Mesodermal cell (in vitro differentiated cells): ENCODE results near the gene APP.
"Not testable (repeated sequence)": the region's sequence is repeated elsewhere in the genome, so short reads cannot be mapped to it uniquely, and the experiment has no call there.

Experiments
- H3K27ac ChIP-seq: 2 replicates; pipeline ENCODE4 v1.7.0; 2013; ENCODE audit warnings: mild to moderate bottlenecking, low read depth, low read length, moderate library complexity; ENCODE audit not compliant: severe bottlenecking
- H3K36me3 ChIP-seq: 2 replicates; pipeline ENCODE4 v1.7.1; 2013; ENCODE audit warnings: mild to moderate bottlenecking, low read length, moderate library complexity; ENCODE audit not compliant: control insufficient read depth, insufficient read depth
- H3K4me1 ChIP-seq: one replicate; pipeline ENCODE4 v1.7.1; 2013; ENCODE audit warnings: mild to moderate bottlenecking, low read length; ENCODE audit not compliant: insufficient read depth, control insufficient read depth, poor library complexity, severe bottlenecking
- H3K4me3 ChIP-seq: 2 replicates; pipeline ENCODE4 v1.7.0; 2013; ENCODE audit warnings: low read length, control low read depth, mild to moderate bottlenecking; ENCODE audit not compliant: insufficient read depth, poor library complexity, severe bottlenecking; ENCODE audit errors: extremely low read depth
- H3K9me3 ChIP-seq: 2 replicates; pipeline ENCODE4 v1.7.1; 2013; ENCODE audit warnings: mild to moderate bottlenecking, low read length, moderate library complexity; ENCODE audit not compliant: control insufficient read depth
- WGBS, 2 experiments: methylation state at CpG; one replicate each; pipeline ENCODE4 v1.1.5; 2013; ENCODE audit warnings: missing lambda C conversion rate in 2 of 2; ENCODE audit not compliant: insufficient coverage in 2 of 2; 5-methylcytosine and 5-hydroxymethylcytosine counted together

APP gene

GRCh38 chr21:26085127-26085526 is 85.4 kb downstream of the APP start:
- Histone ChIP-seq H3K9me3 (no peaks in the 10 kb centered on the region), H3K4me3 (no peak overlapping the region), H3K36me3 (peaks cover 50% of the 10 kb centered on the region), H3K4me1 (peaks cover 5% of the 10 kb centered on the region), H3K27ac (no peak overlapping the region)
- 100% methylated on average over 1 of the region's 4 CpGs for WGBS, 2 experiments

- Histone ChIP-seq H3K27ac (no peak overlapping the region), H3K9me3 (no peaks in the 10 kb centered on the region), H3K36me3 (peaks cover 42% of the 10 kb centered on the region), H3K4me3 (no peak overlapping the region), H3K4me1 (peaks cover 5% of the 10 kb centered on the region)
- WGBS, 2 experiments = no CpG with 5 or more reads among the region's 2 CpGs
Observed at GRCh38 chr21:26082549-26082948, 88.0 kb downstream of the APP start.

- H3K4me1 ChIP-seq, H3K4me3 ChIP-seq, H3K9me3 ChIP-seq, H3K27ac ChIP-seq: not testable (repeated sequence)
- peaks cover 33% of the 10 kb centered on the region for H3K36me3 ChIP-seq
- WGBS, 2 experiments = 29% methylated on average over 1 of the region's 7 CpGs; no CpG with 5 or more reads in 1 of the 2 experiments
Observed at GRCh38 chr21:26081175-26081760, 89.3 kb downstream of the APP start.

GRCh38 chr21:26080211-26080610 is 90.4 kb downstream of the APP start:
- no peak overlapping the region for H3K4me3 ChIP-seq
- WGBS, 2 experiments = 94 to 95% methylated on average over 4 to 5 of the region's 6 CpGs
- no peaks in the 10 kb centered on the region for H3K9me3 ChIP-seq
- H3K4me1 ChIP-seq = peaks cover 5% of the 10 kb centered on the region
- H3K27ac ChIP-seq = no peak overlapping the region
- H3K36me3 ChIP-seq = peaks cover 23% of the 10 kb centered on the region

GRCh38 chr21:26079366-26079765 is 91.2 kb downstream of the APP start:
- Histone ChIP-seq H3K36me3 (peaks cover 20% of the 10 kb centered on the region), H3K9me3 (no peaks in the 10 kb centered on the region), H3K4me3 (no peak overlapping the region), H3K4me1 (peaks cover 5% of the 10 kb centered on the region), H3K27ac (no peak overlapping the region)
- WGBS, 2 experiments = 92 to 93% methylated on average over 2 of the region's 4 CpGs

GRCh38 chr21:26077521-26077920 is 93.0 kb downstream of the APP start:
- peaks cover 20% of the 10 kb centered on the region for H3K36me3 ChIP-seq
- H3K4me1 ChIP-seq = peaks cover 14% of the 10 kb centered on the region
- H3K27ac ChIP-seq = no peak overlapping the region
- no peaks in the 10 kb centered on the region for H3K9me3 ChIP-seq
- no peak overlapping the region for H3K4me3 ChIP-seq
- 81 to 87% methylated on average over 4 to 6 of the region's 7 CpGs for WGBS, 2 experiments

GRCh38 chr21:26072666-26073615 is 97.6 kb downstream of the APP start:
- Histone ChIP-seq H3K4me3 (no peak overlapping the region), H3K4me1 (peaks cover 41% of the 10 kb centered on the region), H3K9me3 (no peaks in the 10 kb centered on the region), H3K27ac (peak overlapping the region; percentile 19), H3K36me3 (no peaks in the 10 kb centered on the region)
- WGBS, 2 experiments = 94 to 99% methylated on average over 6 to 8 of the region's 9 CpGs

GRCh38 chr21:26070822-26071425 is 99.6 kb downstream of the APP start:
- H3K27ac ChIP-seq = peak overlapping the region; percentile 43
- H3K4me3 ChIP-seq = no peak overlapping the region
- peaks cover 49% of the 10 kb centered on the region for H3K4me1 ChIP-seq
- H3K9me3 ChIP-seq = no peaks in the 10 kb centered on the region
- 57 to 63% methylated on average over 8 of the region's 8 CpGs for WGBS, 2 experiments
- no peaks in the 10 kb centered on the region for H3K36me3 ChIP-seq

- H3K36me3 ChIP-seq = no peaks in the 10 kb centered on the region
- H3K9me3 ChIP-seq = no peaks in the 10 kb centered on the region
- H3K4me1 ChIP-seq = peaks cover 49% of the 10 kb centered on the region
- H3K27ac ChIP-seq = no peak overlapping the region
- H3K4me3 ChIP-seq = no peak overlapping the region
- 60% methylated on average over 1 of the region's 2 CpGs; no CpG with 5 or more reads in 1 of the 2 experiments for WGBS, 2 experiments
Observed at GRCh38 chr21:26070121-26070520, 100.4 kb downstream of the APP start.

- H3K36me3 ChIP-seq = no peaks in the 10 kb centered on the region
- 97% methylated on average over 3 of the region's 4 CpGs for WGBS, 2 experiments
- H3K27ac ChIP-seq = no peak overlapping the region
- H3K4me1 ChIP-seq = peaks cover 49% of the 10 kb centered on the region
- no peak overlapping the region for H3K4me3 ChIP-seq
- no peaks in the 10 kb centered on the region for H3K9me3 ChIP-seq
Observed at GRCh38 chr21:26068776-26069175, 101.8 kb downstream of the APP start.
